GM21528 (cell line): Measurements from ENCODE around the gene TMEM151B.

Experiments used
- ATAC-seq: cut with Tn5 transposase; IDR thresholded peaks from one replicate; pipeline ENCODE4 v1.9.1; 2021; ENCODE audit warnings: mild to moderate bottlenecking, moderate library complexity; ENCODE audit not compliant: unreplicated experiment, low FRiP score

TMEM151B gene

GRCh38 chr6:44232676-44233566 lies 37.3 kb upstream of the TMEM151B start:
- no peak for ATAC-seq

- ATAC-seq, result no peak
Measured at GRCh38 chr6:44233567-44234100, 36.6 kb upstream of the TMEM151B start.

GRCh38 chr6:44234101-44235025 lies 35.9 kb upstream of the TMEM151B start:
- ATAC-seq, result no peak

- no peak for ATAC-seq
Measured at GRCh38 chr6:44235269-44235668, 35.0 kb upstream of the TMEM151B start.

- ATAC-seq, result no peak
Measured at GRCh38 chr6:44235891-44236516, 34.2 kb upstream of the TMEM151B start.

DNA sequence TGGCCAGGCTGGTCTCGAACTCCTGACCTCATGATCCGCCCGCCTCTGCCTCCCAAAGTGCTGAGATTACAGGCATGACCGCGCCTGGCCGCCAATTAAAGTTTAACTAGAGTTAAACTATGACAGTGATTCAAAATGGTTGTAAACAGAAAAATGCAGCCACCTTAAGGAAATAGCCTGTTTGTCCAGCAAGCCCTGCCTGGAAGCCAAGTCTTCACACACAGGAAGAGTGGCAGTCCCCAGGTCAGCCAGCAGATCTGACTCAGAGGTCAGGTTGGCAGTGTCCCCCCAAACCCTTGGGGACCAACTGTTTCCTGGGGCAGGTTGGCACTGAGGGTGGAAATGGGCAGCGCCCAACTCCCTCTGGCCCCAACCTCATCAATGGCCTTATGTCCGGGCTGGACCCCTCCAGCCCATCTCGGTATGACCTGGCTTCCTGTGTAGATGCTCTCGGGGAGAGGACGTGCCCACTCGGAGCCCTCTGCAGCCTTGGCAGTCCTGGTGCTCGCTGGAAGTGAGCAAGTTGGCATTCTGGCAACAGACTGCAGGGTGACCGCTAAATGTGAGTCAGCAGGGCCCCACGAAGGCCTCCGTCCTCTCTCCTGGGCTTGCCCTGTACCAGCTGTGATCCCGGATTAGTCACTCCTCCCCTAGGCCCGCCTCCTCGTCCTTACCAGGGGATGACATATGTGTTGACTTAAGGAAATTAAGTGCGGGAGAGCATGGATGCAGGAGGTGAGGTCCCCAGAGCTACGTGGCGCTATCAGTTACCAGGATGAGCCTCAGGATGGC lies 33.0 kb upstream of the TMEM151B start:
- ATAC-seq, result peak; percentile 54

- ATAC-seq, result peak; percentile 69
Measured at GRCh38 chr6:44237813-44238433, 32.3 kb upstream of the TMEM151B start.

- ATAC-seq, result no peak
Measured at GRCh38 chr6:44238687-44239350, 31.4 kb upstream of the TMEM151B start.

GRCh38 chr6:44243345-44243744 lies 26.9 kb upstream of the TMEM151B start:
- no peak for ATAC-seq

DNA sequence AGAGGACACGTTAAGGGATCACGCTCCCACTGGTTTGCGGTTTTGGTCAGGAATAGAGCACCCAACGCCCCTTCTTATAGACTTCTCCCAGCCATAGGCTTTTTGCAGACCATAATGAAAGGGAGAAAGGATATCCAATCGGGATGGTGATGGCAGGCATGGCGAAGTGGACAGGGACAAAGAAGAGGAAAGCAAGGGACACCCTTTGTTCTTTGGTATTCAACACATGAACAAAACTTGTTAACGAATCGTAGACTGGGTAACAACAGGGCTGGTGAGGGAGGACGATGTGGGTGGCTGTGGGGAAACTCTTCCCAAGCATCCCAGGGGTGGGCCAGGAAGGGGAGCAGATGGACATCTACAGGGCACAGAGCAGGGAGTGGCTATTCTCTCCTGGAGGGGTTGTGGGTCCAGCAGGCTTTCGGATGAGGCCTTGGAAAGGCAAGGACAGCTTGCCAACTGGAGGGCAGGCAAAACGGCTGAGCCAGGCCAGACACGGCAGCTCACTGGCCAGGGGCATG lies 24.8 kb upstream of the TMEM151B start:
- no peak for ATAC-seq

DNA sequence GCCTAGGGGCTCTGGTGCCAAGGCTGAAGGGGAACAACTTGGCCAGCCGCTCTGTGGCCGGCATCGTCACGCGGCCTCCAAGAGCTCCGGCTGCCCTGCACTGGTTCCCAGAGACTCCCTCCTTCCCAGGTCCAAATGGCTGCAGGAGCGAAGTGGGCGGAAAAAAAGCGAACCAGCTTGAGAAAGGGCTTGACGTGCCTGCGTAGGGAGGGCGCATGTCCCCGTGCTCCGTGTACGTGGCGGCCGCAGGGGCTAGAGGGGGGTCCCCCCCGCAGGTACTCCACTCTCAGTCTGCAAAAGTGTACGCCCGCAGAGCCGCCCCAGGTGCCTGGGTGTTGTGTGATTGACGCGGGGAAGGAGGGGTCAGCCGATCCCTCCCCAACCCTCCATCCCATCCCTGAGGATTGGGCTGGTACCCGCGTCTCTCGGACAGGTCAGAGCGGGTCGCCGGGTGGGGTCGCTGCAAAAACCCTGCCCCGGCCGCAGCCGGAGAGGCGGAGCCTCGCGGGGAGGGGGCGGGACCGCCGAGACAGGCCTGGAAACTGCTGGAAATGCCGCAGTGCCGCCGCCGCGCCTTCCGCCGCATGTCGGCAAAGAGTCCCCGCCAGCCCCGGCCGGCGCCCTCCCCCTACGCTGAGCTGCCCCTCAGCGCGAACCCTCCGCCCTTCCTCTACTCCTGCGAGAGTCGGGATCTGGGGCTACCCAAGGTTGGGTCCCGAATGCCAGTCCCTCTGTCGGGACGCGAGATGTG lies 24.2 kb upstream of the TMEM151B start:
- peak; percentile 43 for ATAC-seq

DNA sequence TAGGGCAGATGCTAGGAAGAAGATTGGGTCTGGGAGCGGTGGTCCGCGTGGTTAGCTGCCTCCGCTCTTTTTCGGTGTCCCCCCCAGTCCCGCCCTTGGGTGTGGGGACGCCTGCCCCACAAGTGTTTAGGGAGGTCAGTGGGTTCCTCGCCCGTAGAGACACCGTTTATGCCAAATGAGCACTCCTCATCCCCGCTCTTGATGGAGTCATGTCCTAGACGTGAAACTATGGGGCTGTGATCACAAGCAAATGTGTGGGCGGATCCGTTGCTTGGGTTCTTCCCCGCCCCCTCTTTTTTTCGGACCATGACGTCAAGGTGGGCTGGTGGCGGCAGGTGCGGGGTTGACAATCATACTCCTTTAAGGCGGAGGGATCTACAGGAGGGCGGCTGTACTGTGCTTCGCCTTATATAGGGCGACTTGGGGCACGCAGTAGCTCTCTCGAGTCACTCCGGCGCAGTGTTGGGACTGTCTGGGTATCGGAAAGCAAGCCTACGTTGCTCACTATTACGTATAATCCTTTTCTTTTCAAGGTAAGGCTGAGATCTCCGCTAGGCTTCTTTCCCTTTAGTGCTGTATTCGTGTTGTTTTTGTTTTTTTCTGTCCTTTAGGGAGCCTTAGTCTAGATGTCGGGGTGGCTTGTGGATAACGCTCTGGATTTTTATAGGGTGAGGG lies 23.4 kb upstream of the TMEM151B start, which contains the start of gene HSP90AB1:
TSS of gene HSP90AB1 (plus strand) at position 439 of the 675 bp plus-strand sequence. CDS start 1,529 bp downstream, outside the sequence.
- peak; percentile 69 for ATAC-seq

DNA sequence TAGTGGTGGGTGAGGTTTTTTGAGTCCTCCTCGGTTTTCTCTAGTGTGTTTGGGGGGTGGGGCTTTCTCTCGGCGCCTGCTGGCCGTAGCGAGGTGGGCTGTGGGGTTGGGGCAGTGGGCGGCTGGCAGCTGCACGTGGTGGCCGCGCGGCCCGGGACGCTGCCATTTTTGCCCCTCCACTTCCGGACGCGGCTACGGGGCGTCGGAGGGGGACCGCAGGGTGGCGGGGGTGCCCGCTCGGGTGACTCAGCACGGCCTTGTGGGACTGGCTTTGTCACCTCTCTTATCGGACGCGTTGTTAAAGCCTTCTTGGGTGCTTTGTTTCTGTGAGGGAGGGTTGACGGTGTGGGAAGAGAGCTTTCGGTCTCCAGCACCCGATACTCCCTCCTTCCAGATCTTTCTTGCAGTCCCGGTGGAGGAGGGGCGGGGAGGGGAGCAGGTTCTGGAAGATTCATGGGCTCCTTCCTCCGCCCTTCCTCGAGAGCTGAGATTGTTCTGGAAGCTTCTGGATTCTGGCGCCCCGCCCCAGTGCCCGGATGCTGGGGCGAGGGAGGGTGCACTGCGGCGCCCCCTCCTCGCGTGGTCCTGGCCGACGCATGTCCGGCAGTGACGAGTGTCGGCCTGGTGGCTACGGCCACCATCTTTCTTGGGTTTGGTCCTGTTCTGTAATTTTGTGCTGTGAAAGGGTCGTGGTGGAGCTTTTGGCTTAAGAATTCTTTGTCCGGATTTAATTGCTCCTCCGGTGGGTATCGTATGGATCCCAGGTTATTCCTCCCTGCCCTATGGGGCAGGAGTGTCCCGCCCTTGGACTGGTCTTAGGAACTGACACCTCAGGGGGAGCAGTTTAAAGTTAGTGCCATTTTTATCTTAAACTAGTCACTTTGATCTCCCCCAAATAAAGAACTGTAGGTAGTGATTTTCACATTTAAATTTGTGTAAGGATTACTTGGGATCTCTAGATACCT lies 22.6 kb upstream of the TMEM151B start:
- peak; percentile 26 for ATAC-seq

DNA sequence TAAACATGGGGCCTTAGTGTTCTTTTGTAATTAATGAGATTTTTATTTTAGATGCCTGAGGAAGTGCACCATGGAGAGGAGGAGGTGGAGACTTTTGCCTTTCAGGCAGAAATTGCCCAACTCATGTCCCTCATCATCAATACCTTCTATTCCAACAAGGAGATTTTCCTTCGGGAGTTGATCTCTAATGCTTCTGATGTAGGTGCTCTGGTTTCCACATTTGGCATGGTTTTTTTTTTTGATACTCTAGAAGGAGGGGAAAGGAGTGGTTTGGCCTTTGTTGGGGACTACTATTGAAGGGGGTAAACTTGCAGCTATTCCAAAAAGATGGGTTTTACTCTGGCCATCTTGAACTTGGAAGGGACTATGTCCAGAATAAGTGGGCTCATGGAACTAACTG lies 21.7 kb upstream of the TMEM151B start:
- ATAC-seq, result no peak

DNA sequence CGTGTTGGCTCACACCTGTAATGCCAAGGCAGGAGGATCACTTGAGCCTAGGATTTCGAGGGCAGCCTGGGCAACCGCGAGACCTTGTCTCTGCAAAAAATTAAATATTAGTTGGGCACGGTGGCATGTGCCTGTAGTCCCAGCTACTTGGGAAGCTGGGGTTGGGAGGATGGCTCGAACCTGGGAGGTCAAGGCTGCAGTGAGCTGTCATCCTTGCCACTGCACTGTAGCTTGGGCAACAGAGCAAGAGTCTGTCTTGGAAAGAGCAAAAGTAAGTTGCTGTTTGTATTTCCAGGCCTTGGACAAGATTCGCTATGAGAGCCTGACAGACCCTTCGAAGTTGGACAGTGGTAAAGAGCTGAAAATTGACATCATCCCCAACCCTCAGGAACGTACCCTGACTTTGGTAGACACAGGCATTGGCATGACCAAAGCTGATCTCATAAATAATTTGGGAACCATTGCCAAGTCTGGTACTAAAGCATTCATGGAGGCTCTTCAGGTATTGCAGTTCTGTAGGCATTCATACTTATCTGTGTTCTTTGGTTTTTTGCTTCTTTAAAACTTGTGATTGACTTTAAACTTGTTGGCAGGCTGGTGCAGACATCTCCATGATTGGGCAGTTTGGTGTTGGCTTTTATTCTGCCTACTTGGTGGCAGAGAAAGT lies 21.0 kb upstream of the TMEM151B start:
- no peak for ATAC-seq
